Liver (tissue), 9 donors: ENCODE data around the gene SPART. TPM values are rescaled to one million over a fixed set of nuclear protein-coding genes. Genes with fewer than 3 reads are reported as not detected.

Source experiments
- DNase-seq: peaks from one replicate; pipeline ENCODE4 v3.0.0-alpha.2; 2017; ENCODE audit warnings: low spot score
- H3K27ac ChIP-seq, 2 donors: one replicate each; pipeline ENCODE4 v1.7.0; 2013; ENCODE audit warnings: inconsistent platforms in 2 of 2, low read length in 2 of 2, control low read depth in 1 of 2, low read depth in 1 of 2, mild to moderate bottlenecking in 1 of 2
- H3K27me3 ChIP-seq, 4 donors: one replicate each; pipeline versions ENCODE4 v1.6.1 to v1.7.0; 2013; ENCODE audit warnings: low read length in 3 of 4, inconsistent platforms in 1 of 4, mild to moderate bottlenecking in 1 of 4, moderate library complexity in 1 of 4; ENCODE audit not compliant: control insufficient read depth in 4 of 4, insufficient read depth in 4 of 4
- H3K36me3 ChIP-seq, 4 donors: one replicate each; pipeline versions ENCODE4 v1.6.1 to v1.7.0; 2013; ENCODE audit warnings: low read length in 3 of 4, mild to moderate bottlenecking in 3 of 4, low read depth in 1 of 4, moderate library complexity in 1 of 4; ENCODE audit not compliant: control insufficient read depth in 4 of 4, insufficient read depth in 3 of 4
- H3K4me1 ChIP-seq, 4 donors: one replicate each; pipeline versions ENCODE4 v1.6.1 to v1.7.0; 2013; ENCODE audit warnings: low read length in 3 of 4, mild to moderate bottlenecking in 3 of 4, moderate library complexity in 1 of 4; ENCODE audit not compliant: control insufficient read depth in 4 of 4, insufficient read depth in 4 of 4
- H3K4me3 ChIP-seq, 3 donors: one replicate each; pipeline versions ENCODE4 v1.6.1 to v1.7.0; 2013; ENCODE audit warnings: low read length in 3 of 3, control low read depth in 1 of 3, low read depth in 1 of 3, mild to moderate bottlenecking in 1 of 3
- H3K9ac ChIP-seq, 2 donors: one replicate each; pipeline ENCODE4 v1.7.0; 2013; ENCODE audit warnings: low read length in 2 of 2, mild to moderate bottlenecking in 2 of 2, moderate library complexity in 2 of 2, control low read depth in 1 of 2, low read depth in 1 of 2
- H3K9me3 ChIP-seq, 4 donors: one replicate each; pipeline versions ENCODE4 v1.6.1 to v1.7.0; 2013; ENCODE audit warnings: low read length in 3 of 4; ENCODE audit not compliant: control insufficient read depth in 4 of 4
- ATF3 ChIP-seq: IDR thresholded peaks from 2 replicates; pipeline ENCODE4 v1.6.1; 2016; ENCODE audit warnings: antibody characterized with exemption
- EGR1 ChIP-seq, 2 donors: IDR thresholded peaks; 2 replicates each; pipeline ENCODE4 v1.6.1; 2016 to 2018; ENCODE audit warnings: antibody characterized with exemption in 2 of 2, low read depth in 2 of 2
- FOXA1 ChIP-seq: IDR thresholded peaks from 2 replicates; pipeline ENCODE4 v1.6.1; 2016; ENCODE audit warnings: antibody characterized with exemption
- FOXA2 ChIP-seq: IDR thresholded peaks from 2 replicates; pipeline ENCODE4 v1.6.1; 2016; ENCODE audit warnings: antibody characterized with exemption
- GABPA ChIP-seq, 2 donors: IDR thresholded peaks in 1 of 2; conservative IDR thresholded peaks in 1 of 2; 2 replicates each; pipeline ENCODE4 v1.6.1; 2016; ENCODE audit warnings: antibody characterized with exemption in 2 of 2, mild to moderate bottlenecking in 1 of 2, moderate library complexity in 1 of 2
- HNF4A ChIP-seq, 2 donors: conservative IDR thresholded peaks; 2 replicates each; pipeline ENCODE4 v1.6.1; 2016; ENCODE audit warnings: antibody characterized with exemption in 2 of 2, mild to moderate bottlenecking in 2 of 2
- HNF4G ChIP-seq: IDR thresholded peaks from 2 replicates; pipeline ENCODE4 v1.6.1; 2016; ENCODE audit warnings: antibody characterized with exemption
- NR2F2 ChIP-seq: IDR thresholded peaks from 2 replicates; pipeline ENCODE4 v1.6.1; 2016; ENCODE audit warnings: antibody characterized with exemption
- RAD21 ChIP-seq, 2 donors: IDR thresholded peaks; 2 replicates each; pipeline ENCODE4 v1.6.1; 2016; ENCODE audit warnings: antibody characterized with exemption in 2 of 2, mild to moderate bottlenecking in 2 of 2
- RXRA ChIP-seq, 2 donors: IDR thresholded peaks; 2 replicates each; pipeline ENCODE4 v1.6.1; 2017 to 2018; ENCODE audit warnings: antibody characterized with exemption in 2 of 2, mild to moderate bottlenecking in 1 of 2
- SP1 ChIP-seq: IDR thresholded peaks from 2 replicates; pipeline ENCODE4 v1.6.1; 2018; ENCODE audit warnings: antibody characterized with exemption, mild to moderate bottlenecking
- TAF1 ChIP-seq: conservative IDR thresholded peaks from 2 replicates; pipeline ENCODE4 v1.6.1; 2016; ENCODE audit warnings: antibody characterized with exemption, mild to moderate bottlenecking
- ZBTB33 ChIP-seq: IDR thresholded peaks from 2 replicates; pipeline ENCODE4 v1.6.1; 2016; ENCODE audit warnings: antibody characterized with exemption
- WGBS: extraction: QIAGEN DNeasy Blood & Tissue Kit; methylation state at CpG from one replicate; pipeline ENCODE4 v1.1.7; 2013; 5-methylcytosine and 5-hydroxymethylcytosine counted together
- polyA plus RNA-seq, 2 donors: library from polyadenylated mRNA; stranded (reverse) in 1 of 2; unstranded in 1 of 2; fragments of 200-250 nt in 1 of 2; fragments of >200 nt in 1 of 2; fragmentation: Nextera tagmentation in 1 of 2; extraction: Ambion mirVana in 1 of 2; gene quantifications; one replicate each; pipeline versions ENCODE4 v1.2.1 to v1.2.3, GENCODE V29; 2013 to 2015
- total RNA-seq, 2 donors: library from RNA; depleted of rRNA; stranded (reverse); fragments of >200 nt; gene quantifications; one replicate each; pipeline ENCODE4 v1.2.3, GENCODE V29; 2014
- TF ChIP-seq, protein P1 (sequence below): fragments of 150-350 bp; IDR thresholded peaks from 2 replicates; pipeline ENCODE4 v1.5.1; 2017; ENCODE audit warnings: improper control_type of control experiment, low read depth, low read length; ENCODE audit not compliant: missing input control
- TF ChIP-seq, protein P2 (sequence below): IDR thresholded peaks from 2 replicates; pipeline ENCODE4 v1.6.1; 2016; ENCODE audit warnings: antibody characterized with exemption
- TF ChIP-seq, protein P3 (sequence below): IDR thresholded peaks from 2 replicates; pipeline ENCODE4 v1.6.1; 2016; ENCODE audit warnings: antibody characterized with exemption, mild to moderate bottlenecking
- donor health status: healthy.
- donor health status: healthy.
- donor health status: healthy.
- donor health status: healthy.
- donor health status: healthy.

The SPART gene
- total and polyA plus RNA-seq, 4 donors: 6.9 to 15.3 (median 11.0) TPM

GRCh38 chr13:36395280-36395679, 49.1 kb upstream of the SPART start:
- Histone ChIP-seq H3K9me3 (no peaks in the 10 kb centered on the region), H3K27me3 (no peaks in the 10 kb centered on the region), H3K4me1 (no peaks in the 10 kb centered on the region), H3K9ac (no peak overlapping the region), H3K36me3 (no peaks in the 10 kb centered on the region), H3K27ac (no peak overlapping the region), H3K4me3 (no peak overlapping the region)
- no peak for DNase-seq
- TF ChIP-seq RAD21 (IDR thresholded peaks at IDR 0.05) (peak; percentile 82 to 85), FOXA2 (no peak)
- TF ChIP-seq, protein P1, sequence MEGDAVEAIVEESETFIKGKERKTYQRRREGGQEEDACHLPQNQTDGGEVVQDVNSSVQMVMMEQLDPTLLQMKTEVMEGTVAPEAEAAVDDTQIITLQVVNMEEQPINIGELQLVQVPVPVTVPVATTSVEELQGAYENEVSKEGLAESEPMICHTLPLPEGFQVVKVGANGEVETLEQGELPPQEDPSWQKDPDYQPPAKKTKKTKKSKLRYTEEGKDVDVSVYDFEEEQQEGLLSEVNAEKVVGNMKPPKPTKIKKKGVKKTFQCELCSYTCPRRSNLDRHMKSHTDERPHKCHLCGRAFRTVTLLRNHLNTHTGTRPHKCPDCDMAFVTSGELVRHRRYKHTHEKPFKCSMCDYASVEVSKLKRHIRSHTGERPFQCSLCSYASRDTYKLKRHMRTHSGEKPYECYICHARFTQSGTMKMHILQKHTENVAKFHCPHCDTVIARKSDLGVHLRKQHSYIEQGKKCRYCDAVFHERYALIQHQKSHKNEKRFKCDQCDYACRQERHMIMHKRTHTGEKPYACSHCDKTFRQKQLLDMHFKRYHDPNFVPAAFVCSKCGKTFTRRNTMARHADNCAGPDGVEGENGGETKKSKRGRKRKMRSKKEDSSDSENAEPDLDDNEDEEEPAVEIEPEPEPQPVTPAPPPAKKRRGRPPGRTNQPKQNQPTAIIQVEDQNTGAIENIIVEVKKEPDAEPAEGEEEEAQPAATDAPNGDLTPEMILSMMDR: peak; percentile 49
- 31% methylated on average over 2 of the region's 2 CpGs for WGBS

DNA sequence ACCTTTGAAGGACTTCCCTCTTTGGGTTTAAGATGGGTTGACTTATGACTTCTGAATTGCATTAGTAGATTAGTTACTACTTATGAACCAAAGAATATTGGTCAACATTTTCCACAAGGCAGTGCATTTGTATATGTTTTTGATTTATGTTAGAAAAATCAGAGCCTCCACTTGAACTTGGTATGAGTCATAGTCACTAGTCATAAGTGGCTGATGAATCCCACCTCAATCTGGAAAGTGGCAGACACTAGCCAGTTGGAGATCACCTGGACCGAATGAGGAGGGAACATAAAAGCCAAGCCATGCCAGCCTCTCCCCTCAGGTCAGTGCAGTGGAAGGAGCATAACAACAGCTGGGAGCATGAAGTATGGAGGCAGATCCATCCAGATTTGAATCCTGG, 39.3 kb upstream of the SPART start:
- DNase-seq: no peak
- 79% methylated on average over 1 of the region's 1 CpG for WGBS
- no peak overlapping the region for H3K9ac ChIP-seq
- H3K4me1 ChIP-seq: no peaks in the 10 kb centered on the region
- no peak overlapping the region for H3K27ac ChIP-seq
- peaks cover 0 to 2% (median 0%) of the 10 kb centered on the region in 4 donors for H3K27me3 ChIP-seq
- TF ChIP-seq GABPA (IDR thresholded peaks at IDR 0.05 in 1 of 2, conservative IDR thresholded peaks at IDR 0.05 in 1 of 2) (no peak), EGR1 (IDR thresholded peaks at IDR 0.05; ENCODE audit: low read depth in 2 of 2) (no peak), ZBTB33 (no peak), SP1 (no peak), NR2F2 (no peak), HNF4A (conservative IDR thresholded peaks at IDR 0.05) (no peak), HNF4G (no peak), RAD21 (IDR thresholded peaks at IDR 0.05) (no peak), TAF1 (no peak)
- TF ChIP-seq, protein P2, sequence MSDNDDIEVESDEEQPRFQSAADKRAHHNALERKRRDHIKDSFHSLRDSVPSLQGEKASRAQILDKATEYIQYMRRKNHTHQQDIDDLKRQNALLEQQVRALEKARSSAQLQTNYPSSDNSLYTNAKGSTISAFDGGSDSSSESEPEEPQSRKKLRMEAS: no peak
- TF ChIP-seq, protein P1: no peak
- no peaks in the 10 kb centered on the region for H3K36me3 ChIP-seq
- H3K4me3 ChIP-seq: no peak overlapping the region
- no peaks in the 10 kb centered on the region for H3K9me3 ChIP-seq

GRCh38 chr13:36382030-36382429, 35.8 kb upstream of the SPART start:
- 95% methylated on average over 3 of the region's 3 CpGs for WGBS
- DNase-seq: no peak
- H3K36me3 ChIP-seq: no peaks in the 10 kb centered on the region
- no peak overlapping the region for H3K27ac ChIP-seq
- H3K9ac ChIP-seq: no peak overlapping the region
- H3K4me1 ChIP-seq: no peaks in the 10 kb centered on the region
- TF ChIP-seq, protein P2: no peak
- no peak for TF ChIP-seq NR2F2
- TF ChIP-seq RXRA (IDR thresholded peaks at IDR 0.05): no peak
- TF ChIP-seq ATF3: no peak
- no peak for TF ChIP-seq SP1
- TF ChIP-seq RAD21 (IDR thresholded peaks at IDR 0.05): no peak
- TF ChIP-seq, protein P3, sequence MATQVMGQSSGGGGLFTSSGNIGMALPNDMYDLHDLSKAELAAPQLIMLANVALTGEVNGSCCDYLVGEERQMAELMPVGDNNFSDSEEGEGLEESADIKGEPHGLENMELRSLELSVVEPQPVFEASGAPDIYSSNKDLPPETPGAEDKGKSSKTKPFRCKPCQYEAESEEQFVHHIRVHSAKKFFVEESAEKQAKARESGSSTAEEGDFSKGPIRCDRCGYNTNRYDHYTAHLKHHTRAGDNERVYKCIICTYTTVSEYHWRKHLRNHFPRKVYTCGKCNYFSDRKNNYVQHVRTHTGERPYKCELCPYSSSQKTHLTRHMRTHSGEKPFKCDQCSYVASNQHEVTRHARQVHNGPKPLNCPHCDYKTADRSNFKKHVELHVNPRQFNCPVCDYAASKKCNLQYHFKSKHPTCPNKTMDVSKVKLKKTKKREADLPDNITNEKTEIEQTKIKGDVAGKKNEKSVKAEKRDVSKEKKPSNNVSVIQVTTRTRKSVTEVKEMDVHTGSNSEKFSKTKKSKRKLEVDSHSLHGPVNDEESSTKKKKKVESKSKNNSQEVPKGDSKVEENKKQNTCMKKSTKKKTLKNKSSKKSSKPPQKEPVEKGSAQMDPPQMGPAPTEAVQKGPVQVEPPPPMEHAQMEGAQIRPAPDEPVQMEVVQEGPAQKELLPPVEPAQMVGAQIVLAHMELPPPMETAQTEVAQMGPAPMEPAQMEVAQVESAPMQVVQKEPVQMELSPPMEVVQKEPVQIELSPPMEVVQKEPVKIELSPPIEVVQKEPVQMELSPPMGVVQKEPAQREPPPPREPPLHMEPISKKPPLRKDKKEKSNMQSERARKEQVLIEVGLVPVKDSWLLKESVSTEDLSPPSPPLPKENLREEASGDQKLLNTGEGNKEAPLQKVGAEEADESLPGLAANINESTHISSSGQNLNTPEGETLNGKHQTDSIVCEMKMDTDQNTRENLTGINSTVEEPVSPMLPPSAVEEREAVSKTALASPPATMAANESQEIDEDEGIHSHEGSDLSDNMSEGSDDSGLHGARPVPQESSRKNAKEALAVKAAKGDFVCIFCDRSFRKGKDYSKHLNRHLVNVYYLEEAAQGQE: no peak
- TF ChIP-seq FOXA1: no peak
- no peak overlapping the region for H3K4me3 ChIP-seq
- H3K9me3 ChIP-seq: no peaks in the 10 kb centered on the region
- H3K27me3 ChIP-seq: peaks cover 0 to 2% (median 0%) of the 10 kb centered on the region in 4 donors
